Upper lobe of left lung (tissue), 4 donors: Measurements from ENCODE around the gene TENM4.

Experiments used
- CTCF ChIP-seq, 6 experiments: fragments of 450-650 bp in 4 of 6; fragments of 200-600 bp in 2 of 6; sonication (generic) in 2 of 6; IDR thresholded peaks; one replicate each; pipeline ENCODE4 v1.5.1; 2016 to 2019; ENCODE audit warnings: antibody characterized with exemption in 6 of 6
- EP300 ChIP-seq, 4 donors: sonication (generic); formaldehyde crosslinking; IDR thresholded peaks; one replicate each; pipeline ENCODE4 v1.5.1; 2017; ENCODE audit warnings: antibody characterized with exemption in 4 of 4, control low read depth in 2 of 4
- POLR2A ChIP-seq, 4 donors: fragments of 450-650 bp; IDR thresholded peaks; one replicate each; pipeline ENCODE4 v1.5.1; 2016 to 2017; ENCODE audit warnings: antibody characterized with exemption in 4 of 4, mild to moderate bottlenecking in 2 of 4
- POLR2AphosphoS5 ChIP-seq, 2 donors: sonication (generic); formaldehyde crosslinking; IDR thresholded peaks; one replicate each; pipeline ENCODE4 v1.5.1; 2017; ENCODE audit warnings: antibody characterized with exemption in 2 of 2

GRCh38 chr11:78722786-78723185 lies 718.0 kb downstream of the TENM4 start:
- no peak for TF ChIP-seq CTCF (IDR thresholded peaks at IDR 0.05)
- TF ChIP-seq POLR2AphosphoS5 (IDR thresholded peaks at IDR 0.05) = no peak
- no peak for TF ChIP-seq POLR2A (IDR thresholded peaks at IDR 0.05)
- TF ChIP-seq EP300 (IDR thresholded peaks at IDR 0.05) = no peak
